Fibroblast of the aortic adventitia (primary cell): Measurements from ENCODE around the gene TACR2. TPM values are rescaled to one million over a fixed set of nuclear protein-coding genes. Genes with fewer than 3 reads are reported as not detected.

Source experiments
- DNase-seq: peaks from one replicate; pipeline ENCODE4 v3.0.0-alpha.2; 2010; ENCODE audit warnings: low read depth
- H3K4me3 ChIP-seq: 2 replicates; pipeline ENCODE4 v1.5.1; 2011; ENCODE audit warnings: low read depth, mild to moderate bottlenecking, control low read depth, low read length, moderate library complexity
- total RNA-seq: library from RNA; depleted of rRNA; stranded (reverse); fragments of >200 nt; gene quantifications from 2 replicates; pipeline ENCODE4 v1.2.3, GENCODE V29; 2012; ENCODE audit warnings: low replicate concordance
- TF ChIP-seq, protein P1 (sequence below): IDR thresholded peaks from 2 replicates; pipeline ENCODE4 v1.5.1; 2011; ENCODE audit warnings: mild to moderate bottlenecking, low read length, control low read depth, inconsistent platforms; ENCODE audit not compliant: insufficient read depth

Gene TACR2
- total RNA-seq, result 0.18 TPM in 1 of 2 replicates, not detected in the other

DNA sequence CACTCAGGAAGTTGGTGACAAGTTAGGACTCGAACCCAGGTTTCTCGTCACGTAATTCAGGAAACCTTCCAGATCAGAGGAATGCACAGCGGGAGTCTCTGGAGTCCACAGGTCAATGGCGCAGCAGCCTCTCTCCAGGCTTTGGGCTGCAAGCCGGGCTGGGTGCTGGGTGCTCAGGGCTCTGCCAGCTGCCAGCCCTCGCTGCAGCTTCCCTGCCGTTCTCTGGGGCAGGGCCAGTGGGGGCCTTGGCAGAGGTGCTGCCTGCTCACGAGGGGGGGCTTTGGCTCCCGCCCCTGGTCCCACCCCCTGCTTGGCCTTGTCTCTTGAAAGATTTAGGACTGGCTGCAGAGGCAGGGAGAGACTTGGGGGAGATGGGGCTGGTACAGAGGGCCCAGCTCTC, at the start of gene TACR2:
TACR2 (minus strand) TSS at position 224 of the 400 bp plus-strand sequence. CDS start 595 bp downstream, outside the sequence.
- TF ChIP-seq, protein P1, sequence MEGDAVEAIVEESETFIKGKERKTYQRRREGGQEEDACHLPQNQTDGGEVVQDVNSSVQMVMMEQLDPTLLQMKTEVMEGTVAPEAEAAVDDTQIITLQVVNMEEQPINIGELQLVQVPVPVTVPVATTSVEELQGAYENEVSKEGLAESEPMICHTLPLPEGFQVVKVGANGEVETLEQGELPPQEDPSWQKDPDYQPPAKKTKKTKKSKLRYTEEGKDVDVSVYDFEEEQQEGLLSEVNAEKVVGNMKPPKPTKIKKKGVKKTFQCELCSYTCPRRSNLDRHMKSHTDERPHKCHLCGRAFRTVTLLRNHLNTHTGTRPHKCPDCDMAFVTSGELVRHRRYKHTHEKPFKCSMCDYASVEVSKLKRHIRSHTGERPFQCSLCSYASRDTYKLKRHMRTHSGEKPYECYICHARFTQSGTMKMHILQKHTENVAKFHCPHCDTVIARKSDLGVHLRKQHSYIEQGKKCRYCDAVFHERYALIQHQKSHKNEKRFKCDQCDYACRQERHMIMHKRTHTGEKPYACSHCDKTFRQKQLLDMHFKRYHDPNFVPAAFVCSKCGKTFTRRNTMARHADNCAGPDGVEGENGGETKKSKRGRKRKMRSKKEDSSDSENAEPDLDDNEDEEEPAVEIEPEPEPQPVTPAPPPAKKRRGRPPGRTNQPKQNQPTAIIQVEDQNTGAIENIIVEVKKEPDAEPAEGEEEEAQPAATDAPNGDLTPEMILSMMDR, result no peak
- H3K4me3 ChIP-seq, result no peak within 1 kb of the TSS
- DNase-seq, result no peak

DNA sequence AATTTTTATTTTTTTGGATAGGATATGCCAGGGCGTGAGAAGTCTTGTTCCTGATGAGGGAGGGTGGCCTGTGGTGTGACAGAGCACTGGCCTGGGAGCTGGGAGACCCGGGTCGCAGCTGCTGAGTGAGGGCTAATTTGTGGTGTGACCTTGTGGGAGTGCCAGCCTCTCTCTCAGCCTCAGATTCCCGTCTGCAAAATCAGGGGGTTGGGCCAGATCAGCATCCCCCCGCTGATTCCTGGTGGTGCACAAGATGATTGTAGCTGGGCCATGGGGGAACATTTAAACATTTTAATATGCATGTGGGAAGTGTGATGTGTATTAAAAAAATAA, 49.4 kb upstream of the TACR2 start:
- TF ChIP-seq, protein P1, result no peak
- no peak for DNase-seq
- no peak overlapping the region for H3K4me3 ChIP-seq

DNA sequence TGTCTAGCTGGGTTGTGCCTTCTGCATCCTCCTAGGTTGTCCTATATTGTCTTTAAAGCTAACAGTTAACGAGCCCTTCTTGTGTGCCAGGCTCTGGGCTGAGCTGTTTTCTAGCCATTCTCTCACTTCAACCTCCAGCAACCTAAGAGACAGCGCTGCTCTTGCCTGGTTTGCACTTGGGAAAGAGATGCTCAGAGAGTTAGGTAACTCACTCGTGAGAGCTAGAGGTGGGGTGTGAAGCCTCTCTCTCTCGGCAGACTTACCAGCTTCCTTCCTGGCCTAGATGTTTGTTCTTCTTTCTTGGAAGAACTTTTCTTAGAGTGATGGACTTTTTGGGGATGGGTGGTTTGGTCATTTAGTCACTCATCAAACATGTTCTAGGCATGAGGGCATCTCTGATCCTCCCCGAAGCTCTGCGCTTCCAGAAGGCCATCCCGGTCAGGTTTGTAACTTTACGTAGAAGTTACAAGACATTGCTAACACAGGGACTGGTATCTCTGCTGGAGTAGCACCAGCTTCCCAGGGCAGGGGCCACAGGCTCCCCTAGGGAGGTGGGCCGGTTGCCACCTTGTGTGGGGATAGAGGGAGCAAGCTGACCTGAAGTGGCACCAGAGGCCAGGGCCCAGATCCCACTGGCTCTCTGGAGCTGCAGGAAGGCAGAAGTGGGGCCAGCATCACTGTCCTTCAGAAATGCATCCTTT, 48.9 kb upstream of the TACR2 start:
- no peak overlapping the region for H3K4me3 ChIP-seq
- no peak for DNase-seq
- TF ChIP-seq, protein P1, result no peak

DNA sequence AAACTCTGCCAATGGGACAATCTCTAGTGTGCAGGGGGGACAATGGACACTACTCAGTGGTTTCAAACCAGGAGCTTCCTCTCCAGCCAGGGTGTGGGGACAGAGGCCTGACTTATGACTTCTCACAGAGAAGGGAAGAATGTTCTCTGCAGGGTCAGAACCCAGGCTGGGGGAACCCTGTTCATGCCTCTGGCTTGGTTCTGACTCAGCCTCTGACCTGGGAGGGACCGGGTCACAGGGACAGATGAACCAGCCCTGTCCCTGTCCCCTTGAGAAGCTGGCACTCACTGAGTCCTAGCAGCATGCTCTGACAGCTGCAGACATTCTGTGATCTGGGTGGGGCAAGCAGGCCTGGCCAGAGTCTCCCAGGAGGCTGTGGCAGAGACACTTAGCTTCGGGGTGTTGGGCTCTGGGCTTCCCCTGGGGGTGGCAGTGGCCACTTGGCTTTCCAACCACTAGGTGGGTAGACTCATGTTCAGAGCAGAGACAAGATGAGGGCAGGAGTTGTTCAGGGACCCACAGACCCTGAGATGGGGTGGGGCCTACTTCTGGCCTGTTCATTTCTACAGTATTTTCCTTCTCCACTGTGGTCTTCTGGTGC, 48.2 kb upstream of the TACR2 start:
- DNase-seq, result no peak
- H3K4me3 ChIP-seq, result no peak overlapping the region
- TF ChIP-seq, protein P1, result no peak

DNA sequence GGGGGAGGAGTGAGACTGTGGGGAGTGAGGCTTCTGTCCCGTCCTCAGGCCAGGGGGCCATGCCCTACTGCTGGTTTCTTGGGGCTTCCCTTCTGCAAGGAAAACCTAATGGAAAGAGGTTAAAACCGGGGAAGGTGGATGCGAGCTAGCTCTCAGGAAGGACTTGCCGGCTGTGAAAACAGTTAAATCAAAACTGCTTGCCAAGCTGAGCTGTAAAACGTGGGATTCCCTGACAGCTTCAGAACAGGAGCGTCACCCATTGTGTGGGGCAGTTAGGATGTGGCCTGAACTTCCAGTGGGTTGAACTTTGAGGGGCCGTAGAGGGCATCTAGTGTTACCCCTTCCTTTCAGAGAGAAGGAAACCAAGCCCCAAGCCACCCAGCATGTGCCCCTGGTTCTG, 47.7 kb upstream of the TACR2 start:
- TF ChIP-seq, protein P1, result no peak
- DNase-seq, result no peak
- H3K4me3 ChIP-seq, result no peak overlapping the region

DNA sequence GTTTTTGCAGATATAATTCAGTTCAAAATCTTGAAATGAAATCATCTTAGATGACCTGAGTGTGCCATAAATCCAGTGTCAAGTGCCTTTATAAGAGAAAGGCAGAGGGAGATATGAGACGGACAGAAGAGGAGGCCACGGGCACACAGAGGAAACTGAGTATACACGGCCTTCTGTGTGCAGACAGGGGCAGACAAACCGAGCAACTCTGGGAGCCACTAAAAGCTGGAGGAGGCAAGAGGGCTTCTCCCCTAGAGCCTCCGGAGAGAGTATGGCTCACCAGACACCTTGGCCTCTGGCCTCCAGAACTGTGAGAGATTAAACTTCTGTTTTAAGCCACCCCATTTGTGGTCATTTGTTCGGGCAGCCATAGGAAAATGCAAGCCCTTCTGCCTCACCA, 47.2 kb upstream of the TACR2 start:
- TF ChIP-seq, protein P1, result no peak
- no peak overlapping the region for H3K4me3 ChIP-seq
- no peak for DNase-seq
